Measurements from ENCODE around the gene CBL. TPM values are rescaled to one million over a fixed set of nuclear protein-coding genes. Genes with fewer than 3 reads are reported as not detected.
"Not testable (repeated sequence)": the region's sequence is repeated elsewhere in the genome, so short reads cannot be mapped to it uniquely, and the experiment has no call there.

The CBL gene
- total RNA-seq, 3 donors from 2014 or later = 18.7 to 19.6 (median 19.5) TPM

- H3K9me3 Mint-ChIP-seq = no peaks in the 10 kb centered on the region
- ATAC-seq = peak; percentile 100
- H3K4me3 Mint-ChIP-seq = no peak overlapping the region
- H3K4me1 Mint-ChIP-seq (ENCODE audit: low read depth) = peaks cover 49% of the 10 kb centered on the region
- no peaks in the 10 kb centered on the region for H3K27me3 Mint-ChIP-seq (ENCODE audit: low read depth)
- DNase-seq = no peak
- H3K36me3 Mint-ChIP-seq (ENCODE audit: insufficient read depth) = no peaks in the 10 kb centered on the region
Measured at GRCh38 chr11:119218141-119218878, 12.2 kb downstream of the CBL start.

- no peaks in the 10 kb centered on the region for H3K27me3 Mint-ChIP-seq (ENCODE audit: low read depth)
- peaks cover 48% of the 10 kb centered on the region for H3K4me1 Mint-ChIP-seq (ENCODE audit: low read depth)
- ATAC-seq (no peak), DNase-seq (no peak)
- H3K4me3 Mint-ChIP-seq = no peak overlapping the region
- no peaks in the 10 kb centered on the region for H3K9me3 Mint-ChIP-seq
- H3K36me3 Mint-ChIP-seq (ENCODE audit: insufficient read depth) = peaks cover 2% of the 10 kb centered on the region
Measured at GRCh38 chr11:119222308-119222707, 16.2 kb downstream of the CBL start.

GRCh38 chr11:119222891-119223290 is 16.8 kb downstream of the CBL start:
- no peak for ATAC-seq
- no peaks in the 10 kb centered on the region for H3K27me3 Mint-ChIP-seq (ENCODE audit: low read depth)
- no peak overlapping the region for H3K4me3 Mint-ChIP-seq
- no peaks in the 10 kb centered on the region for H3K9me3 Mint-ChIP-seq
- DNase-seq = no peak
- peaks cover 2% of the 10 kb centered on the region for H3K36me3 Mint-ChIP-seq (ENCODE audit: insufficient read depth)
- H3K4me1 Mint-ChIP-seq (ENCODE audit: low read depth) = peaks cover 48% of the 10 kb centered on the region

GRCh38 chr11:119223856-119224255 is 17.7 kb downstream of the CBL start:
- DNase-seq (no peak), ATAC-seq (no peak)
- H3K4me3 Mint-ChIP-seq = no peak overlapping the region
- H3K27me3 Mint-ChIP-seq (ENCODE audit: low read depth) = no peaks in the 10 kb centered on the region
- H3K36me3 Mint-ChIP-seq (ENCODE audit: insufficient read depth) = peaks cover 2% of the 10 kb centered on the region
- peaks cover 47% of the 10 kb centered on the region for H3K4me1 Mint-ChIP-seq (ENCODE audit: low read depth)
- H3K9me3 Mint-ChIP-seq = no peaks in the 10 kb centered on the region

GRCh38 chr11:119228535-119229287 is 22.6 kb downstream of the CBL start:
- peak overlapping the region; percentile 62 for H3K4me3 Mint-ChIP-seq
- ATAC-seq; H3K36me3 Mint-ChIP-seq (ENCODE audit: insufficient read depth); H3K27me3 Mint-ChIP-seq (ENCODE audit: low read depth); DNase-seq; H3K9me3 Mint-ChIP-seq: not testable (repeated sequence)
- peaks cover 46% of the 10 kb centered on the region for H3K4me1 Mint-ChIP-seq (ENCODE audit: low read depth)

- DNase-seq (no peak), ATAC-seq (no peak)
- Mint-ChIP-seq H3K4me3 (peak overlapping the region; percentile 62), H3K9me3 (no peaks in the 10 kb centered on the region), H3K4me1 (ENCODE audit: low read depth) (peaks cover 40% of the 10 kb centered on the region), H3K36me3 (ENCODE audit: insufficient read depth) (peaks cover 11% of the 10 kb centered on the region), H3K27me3 (ENCODE audit: low read depth) (no peaks in the 10 kb centered on the region)
Measured at GRCh38 chr11:119229288-119229672, 23.1 kb downstream of the CBL start.

GRCh38 chr11:119229741-119230140 is 23.6 kb downstream of the CBL start:
- Mint-ChIP-seq H3K36me3 (ENCODE audit: insufficient read depth) (peaks cover 13% of the 10 kb centered on the region), H3K27me3 (ENCODE audit: low read depth) (no peaks in the 10 kb centered on the region), H3K4me3 (no peak overlapping the region), H3K4me1 (ENCODE audit: low read depth) (peaks cover 41% of the 10 kb centered on the region), H3K9me3 (no peaks in the 10 kb centered on the region)
- DNase-seq (no peak), ATAC-seq (no peak)

- Mint-ChIP-seq H3K36me3 (ENCODE audit: insufficient read depth) (peaks cover 32% of the 10 kb centered on the region), H3K4me3 (no peak overlapping the region), H3K9me3 (no peaks in the 10 kb centered on the region), H3K27me3 (ENCODE audit: low read depth) (no peaks in the 10 kb centered on the region), H3K4me1 (ENCODE audit: low read depth) (peaks cover 48% of the 10 kb centered on the region)
- ATAC-seq (peak; percentile 35 to 44), DNase-seq (no peak)
Measured at GRCh38 chr11:119236490-119236889, 30.4 kb downstream of the CBL start.

- peak; percentile 53 to 63 for ATAC-seq
- Mint-ChIP-seq H3K4me1 (ENCODE audit: low read depth) (peaks cover 52% of the 10 kb centered on the region), H3K9me3 (no peaks in the 10 kb centered on the region)
Measured at GRCh38 chr11:119236891-119237290, 30.8 kb downstream of the CBL start.

GRCh38 chr11:119237515-119237914 is 31.4 kb downstream of the CBL start:
- Mint-ChIP-seq H3K4me1 (ENCODE audit: low read depth) (peaks cover 55% of the 10 kb centered on the region), H3K9me3 (no peaks in the 10 kb centered on the region), H3K4me3 (no peak overlapping the region), H3K27me3 (ENCODE audit: low read depth) (no peaks in the 10 kb centered on the region), H3K36me3 (ENCODE audit: insufficient read depth) (peaks cover 35% of the 10 kb centered on the region)
- no peak for DNase-seq
- no peak for ATAC-seq

More at GRCh38 chr11:119236891-119237290, 30.8 kb downstream of the CBL start:
- Mint-ChIP-seq H3K36me3 (ENCODE audit: insufficient read depth) (peaks cover 36% of the 10 kb centered on the region), H3K4me3 (no peak overlapping the region), H3K27me3 (ENCODE audit: low read depth) (no peaks in the 10 kb centered on the region)
- DNase-seq = no peak

GRCh38 chr11:119248750-119249670 is 42.9 kb downstream of the CBL start:
- no peaks in the 10 kb centered on the region for H3K9me3 Mint-ChIP-seq
- ATAC-seq = peak in 1 of 2 donors; percentile 60
- DNase-seq = no peak
- peaks cover 51% of the 10 kb centered on the region for H3K4me1 Mint-ChIP-seq (ENCODE audit: low read depth)
- no peak overlapping the region for H3K4me3 Mint-ChIP-seq
- peaks cover 8% of the 10 kb centered on the region for H3K36me3 Mint-ChIP-seq (ENCODE audit: insufficient read depth)
- H3K27me3 Mint-ChIP-seq (ENCODE audit: low read depth) = no peaks in the 10 kb centered on the region

- Mint-ChIP-seq H3K9me3 (no peaks in the 10 kb centered on the region), H3K4me3 (no peak overlapping the region), H3K36me3 (ENCODE audit: insufficient read depth) (peaks cover 8% of the 10 kb centered on the region), H3K4me1 (ENCODE audit: low read depth) (peaks cover 50% of the 10 kb centered on the region), H3K27me3 (ENCODE audit: low read depth) (no peaks in the 10 kb centered on the region)
- ATAC-seq (peak; percentile 66 to 71), DNase-seq (no peak)
Measured at GRCh38 chr11:119249671-119250010, 43.5 kb downstream of the CBL start.

- Mint-ChIP-seq H3K36me3 (ENCODE audit: insufficient read depth) (peaks cover 14% of the 10 kb centered on the region), H3K4me3 (no peak overlapping the region), H3K9me3 (no peaks in the 10 kb centered on the region), H3K4me1 (ENCODE audit: low read depth) (peaks cover 49% of the 10 kb centered on the region), H3K27me3 (ENCODE audit: low read depth) (no peaks in the 10 kb centered on the region)
- ATAC-seq (no peak), DNase-seq (no peak)
Measured at GRCh38 chr11:119251114-119251513, 45.0 kb downstream of the CBL start.

- Mint-ChIP-seq H3K9me3 (no peaks in the 10 kb centered on the region), H3K4me1 (ENCODE audit: low read depth) (peaks cover 53% of the 10 kb centered on the region), H3K36me3 (ENCODE audit: insufficient read depth) (peaks cover 12% of the 10 kb centered on the region), H3K4me3 (no peak overlapping the region), H3K27me3 (ENCODE audit: low read depth) (no peaks in the 10 kb centered on the region)
- peak; percentile 77 to 87 for ATAC-seq
- peak; percentile 20 for DNase-seq
Measured at GRCh38 chr11:119254239-119254638, 48.1 kb downstream of the CBL start.
